ENCODE results near the gene ASXL1.

DNA sequence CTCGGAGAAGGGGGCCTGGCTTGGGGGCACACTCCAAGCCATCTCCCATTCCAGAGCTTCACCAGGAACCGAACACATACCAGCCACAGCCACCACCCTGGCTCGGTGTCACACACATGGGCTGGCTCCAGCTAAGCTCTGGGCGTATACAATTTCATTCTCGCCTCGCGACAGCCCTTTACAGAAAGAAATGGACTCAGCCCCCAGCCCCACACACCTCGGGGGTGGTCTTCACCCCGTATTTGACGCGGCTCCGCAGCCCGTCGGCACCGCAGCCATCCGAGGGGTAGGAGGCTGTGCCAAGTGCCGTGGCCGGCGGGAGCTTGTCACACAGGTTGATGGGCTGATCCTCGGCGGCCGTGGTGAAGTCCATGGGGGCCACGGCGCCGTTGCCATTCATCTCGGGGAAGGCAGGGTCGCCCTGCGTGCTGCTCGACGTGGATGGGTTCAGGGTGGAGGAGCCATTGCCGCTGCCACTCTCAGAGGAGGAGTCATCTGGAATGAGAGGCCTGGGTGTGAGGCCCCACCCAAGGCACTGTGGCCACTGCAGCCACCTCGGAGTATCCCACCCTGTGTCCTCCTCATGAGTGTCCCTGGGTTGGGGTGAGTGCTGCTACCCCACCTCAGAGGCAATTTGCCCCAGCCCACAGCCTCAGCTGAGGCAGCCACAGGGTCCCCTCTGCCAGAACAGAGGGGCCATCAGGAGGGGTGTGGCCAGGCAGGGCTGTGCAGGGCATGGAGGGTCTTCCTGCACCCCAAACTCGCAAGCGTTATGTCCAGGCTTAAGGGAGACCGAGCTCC is 98.0 kb downstream of the ASXL1 start:
- TF ChIP-seq, protein P1, sequence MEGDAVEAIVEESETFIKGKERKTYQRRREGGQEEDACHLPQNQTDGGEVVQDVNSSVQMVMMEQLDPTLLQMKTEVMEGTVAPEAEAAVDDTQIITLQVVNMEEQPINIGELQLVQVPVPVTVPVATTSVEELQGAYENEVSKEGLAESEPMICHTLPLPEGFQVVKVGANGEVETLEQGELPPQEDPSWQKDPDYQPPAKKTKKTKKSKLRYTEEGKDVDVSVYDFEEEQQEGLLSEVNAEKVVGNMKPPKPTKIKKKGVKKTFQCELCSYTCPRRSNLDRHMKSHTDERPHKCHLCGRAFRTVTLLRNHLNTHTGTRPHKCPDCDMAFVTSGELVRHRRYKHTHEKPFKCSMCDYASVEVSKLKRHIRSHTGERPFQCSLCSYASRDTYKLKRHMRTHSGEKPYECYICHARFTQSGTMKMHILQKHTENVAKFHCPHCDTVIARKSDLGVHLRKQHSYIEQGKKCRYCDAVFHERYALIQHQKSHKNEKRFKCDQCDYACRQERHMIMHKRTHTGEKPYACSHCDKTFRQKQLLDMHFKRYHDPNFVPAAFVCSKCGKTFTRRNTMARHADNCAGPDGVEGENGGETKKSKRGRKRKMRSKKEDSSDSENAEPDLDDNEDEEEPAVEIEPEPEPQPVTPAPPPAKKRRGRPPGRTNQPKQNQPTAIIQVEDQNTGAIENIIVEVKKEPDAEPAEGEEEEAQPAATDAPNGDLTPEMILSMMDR (IDR thresholded peaks at IDR 0.05), result no peak
- TF ChIP-seq POLR2A (IDR thresholded peaks at IDR 0.05), result no peak
